Measurements from ENCODE around the gene CYP4A22.

- TF ChIP-seq CTCF (IDR thresholded peaks at IDR 0.05) (no peak), POLR2A (IDR thresholded peaks at IDR 0.05) (no peak), EP300 (IDR thresholded peaks at IDR 0.05) (no peak), POLR2AphosphoS5 (IDR thresholded peaks at IDR 0.05) (no peak)
Observed at GRCh38 chr1:47181095-47181954, 44.1 kb downstream of the CYP4A22 start.
